Glutamatergic neuron (in vitro differentiated cells): Measurements from ENCODE around the gene CREBRF. TPM values are rescaled to one million over a fixed set of nuclear protein-coding genes. Genes with fewer than 3 reads are reported as not detected.

Source experiments
- DNase-seq: peaks from one replicate; pipeline ENCODE4 v3.0.0; 2022
- H3K27ac Mint-ChIP-seq: one replicate; pipeline ENCODE4 v1.8.0; 2020; ENCODE audit warnings: mild to moderate bottlenecking, mixed read lengths, inconsistent platforms; ENCODE audit not compliant: unreplicated experiment
- H3K27me3 Mint-ChIP-seq: one replicate; pipeline ENCODE4 v1.8.0; 2020; ENCODE audit warnings: mild to moderate bottlenecking, moderate library complexity, mixed read lengths, inconsistent platforms; ENCODE audit not compliant: unreplicated experiment
- H3K36me3 Mint-ChIP-seq: one replicate; pipeline ENCODE4 v1.8.0; 2020; ENCODE audit warnings: mild to moderate bottlenecking, mixed read lengths, inconsistent platforms; ENCODE audit not compliant: unreplicated experiment
- H3K4me1 Mint-ChIP-seq: one replicate; pipeline ENCODE4 v1.8.0; 2020; ENCODE audit warnings: mild to moderate bottlenecking, low read depth, mixed read lengths, inconsistent platforms; ENCODE audit not compliant: unreplicated experiment
- H3K4me3 Mint-ChIP-seq: one replicate; pipeline ENCODE4 v1.8.0; 2020; ENCODE audit warnings: mild to moderate bottlenecking, mixed read lengths, inconsistent platforms; ENCODE audit not compliant: unreplicated experiment
- H3K9me3 Mint-ChIP-seq: one replicate; pipeline ENCODE4 v1.8.0; 2020; ENCODE audit warnings: mild to moderate bottlenecking, moderate library complexity, mixed read lengths, inconsistent platforms; ENCODE audit not compliant: unreplicated experiment
- total RNA-seq: library from RNA; stranded (reverse); fragmentation: NEBNext Ultra II Directional; extraction: Animal tissue kit (Norgen Biotek cat#: 25700); gene quantifications from one replicate; pipeline ENCODE4 v1.2.1, GENCODE V29; 2021; ENCODE audit not compliant: unreplicated experiment
- TF ChIP-seq, protein P1 (sequence below): fragments of 200-600 bp; sonication (generic); IDR thresholded peaks from one replicate; pipeline ENCODE4 v1.5.0; 2021; ENCODE audit not compliant: partially characterized antibody, unreplicated experiment

Gene CREBRF
- total RNA-seq, 1 donor from 2014 or later, result 16.6 TPM

DNA sequence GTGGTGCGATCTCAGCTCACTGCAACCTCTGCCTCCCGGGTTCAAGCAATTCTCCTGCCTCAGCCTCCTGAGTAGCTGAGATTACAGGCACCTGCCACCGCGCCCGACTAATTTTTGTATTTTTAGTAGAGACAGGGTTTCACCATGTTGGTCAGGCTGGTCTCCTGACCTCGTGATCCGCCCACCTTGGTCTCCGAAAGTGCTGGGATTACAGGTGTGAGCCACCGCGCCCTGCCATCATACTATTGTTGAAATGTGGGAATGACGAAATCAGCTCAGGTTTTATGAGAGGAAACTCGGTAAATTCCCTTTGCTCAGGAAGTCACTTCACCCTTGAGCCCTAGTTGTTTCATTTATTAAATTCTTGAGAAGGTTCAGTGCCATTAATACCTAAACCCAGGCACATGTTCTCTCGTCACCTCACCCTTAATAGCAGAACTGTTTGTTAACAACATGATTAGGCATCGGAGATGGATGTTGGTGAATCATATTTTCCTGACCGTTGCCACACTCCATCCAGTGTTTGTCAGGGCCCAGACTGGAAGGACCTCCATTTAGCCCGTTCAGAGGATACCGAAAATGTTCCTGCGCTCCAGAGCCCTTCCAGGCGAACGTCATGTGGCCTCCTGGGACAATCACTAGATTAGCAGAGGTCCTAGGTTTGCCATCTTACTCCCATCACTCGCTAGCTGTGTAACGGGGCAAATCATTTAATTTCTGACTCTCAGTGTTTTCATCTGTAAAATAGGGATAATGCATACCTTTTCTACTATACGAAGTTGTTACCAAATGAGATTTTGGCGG is 20.0 kb upstream of the CREBRF start:
- peaks cover 3% of the 10 kb centered on the region for H3K9me3 Mint-ChIP-seq
- H3K27me3 Mint-ChIP-seq, result no peaks in the 10 kb centered on the region
- H3K4me3 Mint-ChIP-seq, result no peak overlapping the region
- no peak overlapping the region for H3K27ac Mint-ChIP-seq
- H3K36me3 Mint-ChIP-seq, result no peaks in the 10 kb centered on the region
- DNase-seq, result no peak
- TF ChIP-seq, protein P1, sequence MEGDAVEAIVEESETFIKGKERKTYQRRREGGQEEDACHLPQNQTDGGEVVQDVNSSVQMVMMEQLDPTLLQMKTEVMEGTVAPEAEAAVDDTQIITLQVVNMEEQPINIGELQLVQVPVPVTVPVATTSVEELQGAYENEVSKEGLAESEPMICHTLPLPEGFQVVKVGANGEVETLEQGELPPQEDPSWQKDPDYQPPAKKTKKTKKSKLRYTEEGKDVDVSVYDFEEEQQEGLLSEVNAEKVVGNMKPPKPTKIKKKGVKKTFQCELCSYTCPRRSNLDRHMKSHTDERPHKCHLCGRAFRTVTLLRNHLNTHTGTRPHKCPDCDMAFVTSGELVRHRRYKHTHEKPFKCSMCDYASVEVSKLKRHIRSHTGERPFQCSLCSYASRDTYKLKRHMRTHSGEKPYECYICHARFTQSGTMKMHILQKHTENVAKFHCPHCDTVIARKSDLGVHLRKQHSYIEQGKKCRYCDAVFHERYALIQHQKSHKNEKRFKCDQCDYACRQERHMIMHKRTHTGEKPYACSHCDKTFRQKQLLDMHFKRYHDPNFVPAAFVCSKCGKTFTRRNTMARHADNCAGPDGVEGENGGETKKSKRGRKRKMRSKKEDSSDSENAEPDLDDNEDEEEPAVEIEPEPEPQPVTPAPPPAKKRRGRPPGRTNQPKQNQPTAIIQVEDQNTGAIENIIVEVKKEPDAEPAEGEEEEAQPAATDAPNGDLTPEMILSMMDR, result no peak
- H3K4me1 Mint-ChIP-seq, result no peaks in the 10 kb centered on the region

DNA sequence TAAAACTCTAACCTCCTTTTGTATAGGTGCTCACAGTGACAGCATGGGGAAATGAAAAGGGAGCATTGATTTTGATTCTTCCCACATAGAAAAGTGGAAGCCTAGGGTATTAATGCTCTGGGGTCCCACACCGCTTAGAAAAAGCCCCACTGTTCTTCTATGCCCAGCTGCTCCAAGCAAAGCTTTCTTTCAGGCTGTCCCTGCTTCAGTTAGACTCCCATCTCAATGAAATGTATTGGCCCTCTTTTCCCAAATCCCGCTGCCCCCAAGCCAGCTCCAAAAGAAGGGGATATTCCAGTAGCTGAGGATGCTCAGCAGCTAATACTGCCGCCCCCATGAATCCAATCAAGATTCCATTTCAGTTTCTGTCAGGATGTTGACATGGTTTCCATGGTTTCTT is 17.0 kb upstream of the CREBRF start:
- Mint-ChIP-seq H3K4me3 (no peak overlapping the region), H3K9me3 (peaks cover 3% of the 10 kb centered on the region), H3K27ac (no peak overlapping the region), H3K36me3 (no peaks in the 10 kb centered on the region), H3K27me3 (peaks cover 2% of the 10 kb centered on the region), H3K4me1 (no peaks in the 10 kb centered on the region)
- TF ChIP-seq, protein P1, result no peak
- DNase-seq, result no peak

DNA sequence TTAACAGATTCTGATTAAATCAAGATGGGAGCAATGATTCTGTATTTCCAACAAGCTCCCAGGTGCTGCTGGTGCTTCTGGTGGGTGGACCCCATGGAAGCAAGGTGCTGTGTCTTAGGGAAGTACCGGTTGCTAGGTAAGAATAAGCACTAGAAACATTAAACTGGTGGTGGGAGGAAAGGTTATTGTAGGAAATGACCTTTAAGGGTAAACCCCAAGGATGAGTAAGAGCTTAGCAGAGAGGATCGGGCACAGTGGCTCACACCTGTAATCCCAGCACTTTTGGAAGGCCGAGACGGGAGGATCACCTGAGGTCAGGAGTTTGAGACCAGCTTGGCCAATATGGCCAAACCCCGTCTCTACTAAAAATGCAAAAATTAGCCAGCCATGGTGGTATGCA is 16.2 kb upstream of the CREBRF start:
- Mint-ChIP-seq H3K27me3 (peaks cover 2% of the 10 kb centered on the region), H3K36me3 (no peaks in the 10 kb centered on the region), H3K4me3 (no peak overlapping the region), H3K27ac (no peak overlapping the region), H3K9me3 (peaks cover 2% of the 10 kb centered on the region), H3K4me1 (no peaks in the 10 kb centered on the region)
- TF ChIP-seq, protein P1, result no peak
- DNase-seq, result no peak

DNA sequence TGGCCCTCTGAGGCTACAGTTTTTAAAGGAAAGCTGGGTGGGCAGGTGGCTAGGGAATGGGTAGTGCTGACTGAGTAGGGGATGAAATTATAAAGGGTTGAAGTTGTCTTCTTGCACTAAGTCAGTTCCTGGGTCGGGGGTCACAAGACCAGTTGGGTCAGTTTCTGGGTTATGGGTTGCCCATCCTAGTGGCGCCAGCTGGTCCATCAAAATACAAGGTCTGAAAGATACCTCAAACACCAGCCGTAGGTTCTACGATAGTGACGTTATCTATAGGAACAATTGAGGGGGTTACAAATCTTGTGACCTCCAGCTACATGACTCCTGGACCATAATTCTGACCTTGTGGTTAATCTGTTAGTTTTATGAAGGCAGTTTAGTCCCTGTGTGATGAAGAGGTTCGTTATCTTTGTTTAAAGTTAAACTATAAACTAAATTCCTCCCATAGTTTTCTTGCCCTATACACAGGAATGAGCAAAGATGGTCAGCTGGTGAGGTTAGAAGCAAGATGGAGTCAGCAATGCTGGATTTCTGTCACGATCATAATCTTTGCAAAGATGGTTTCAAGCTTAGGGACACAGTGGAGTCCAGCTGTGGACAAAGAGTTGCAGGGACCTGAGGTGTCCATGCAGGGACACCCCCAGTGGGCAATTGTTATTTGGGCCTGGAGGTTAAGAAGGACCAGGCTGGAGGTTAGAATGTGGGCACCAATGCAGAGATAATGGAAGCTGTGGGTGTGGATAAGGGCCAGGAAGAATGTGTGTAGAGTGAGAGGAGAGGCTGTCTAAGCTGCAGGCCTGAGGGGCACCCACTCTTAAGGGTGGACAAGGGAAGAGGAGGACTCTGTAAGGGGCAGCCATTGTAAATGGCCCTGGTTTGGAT is 14.0 kb upstream of the CREBRF start:
- TF ChIP-seq, protein P1, result no peak

DNA sequence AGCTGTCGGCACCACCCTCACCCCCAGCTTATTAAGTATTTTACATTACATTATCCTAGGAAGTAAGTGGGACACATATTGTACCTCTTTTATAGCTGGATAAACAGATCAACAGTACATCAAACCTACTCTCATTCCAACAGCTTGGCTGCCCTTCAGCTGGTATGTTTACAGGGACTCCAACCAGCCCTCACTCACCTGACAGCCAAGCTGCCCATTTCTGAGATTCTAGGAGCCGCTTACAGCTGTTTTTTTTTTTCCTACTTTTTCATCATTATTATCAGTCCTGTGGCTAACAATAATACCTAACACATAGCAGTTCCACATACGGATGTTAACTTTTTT is 13.4 kb upstream of the CREBRF start:
- peaks cover 2% of the 10 kb centered on the region for H3K27me3 Mint-ChIP-seq
- no peak for DNase-seq
- TF ChIP-seq, protein P1, result no peak
- no peaks in the 10 kb centered on the region for H3K4me1 Mint-ChIP-seq
- H3K27ac Mint-ChIP-seq, result no peak overlapping the region
- peaks cover 2% of the 10 kb centered on the region for H3K9me3 Mint-ChIP-seq
- H3K36me3 Mint-ChIP-seq, result no peaks in the 10 kb centered on the region
- H3K4me3 Mint-ChIP-seq, result no peak overlapping the region

More for the DNA sequence above, 14.0 kb upstream of the CREBRF start:
- H3K4me3 Mint-ChIP-seq, result no peak overlapping the region
- no peak overlapping the region for H3K27ac Mint-ChIP-seq
- H3K27me3 Mint-ChIP-seq, result peaks cover 2% of the 10 kb centered on the region
- DNase-seq, result no peak
- no peaks in the 10 kb centered on the region for H3K4me1 Mint-ChIP-seq
- no peaks in the 10 kb centered on the region for H3K36me3 Mint-ChIP-seq
- peaks cover 2% of the 10 kb centered on the region for H3K9me3 Mint-ChIP-seq
